ENCODE results near the gene GLUD1.
"Not testable (repeated sequence)": the region's sequence is repeated elsewhere in the genome, so short reads cannot be mapped to it uniquely, and the experiment has no call there.

GRCh38 chr10:87025285-87025958, 69.2 kb downstream of the GLUD1 start:
- not testable (repeated sequence) for TF ChIP-seq ZFP30 (CRISPR knock-in tag; IDR thresholded peaks at IDR 0.05); PPARA (CRISPR knock-in tag; IDR thresholded peaks at IDR 0.05; ENCODE audit: borderline replicate concordance); GLIS3 (CRISPR knock-in tag; IDR thresholded peaks at IDR 0.05); PATZ1 (CRISPR knock-in tag; IDR thresholded peaks at IDR 0.05; ENCODE audit: borderline replicate concordance)
- TF ChIP-seq, protein P1, sequence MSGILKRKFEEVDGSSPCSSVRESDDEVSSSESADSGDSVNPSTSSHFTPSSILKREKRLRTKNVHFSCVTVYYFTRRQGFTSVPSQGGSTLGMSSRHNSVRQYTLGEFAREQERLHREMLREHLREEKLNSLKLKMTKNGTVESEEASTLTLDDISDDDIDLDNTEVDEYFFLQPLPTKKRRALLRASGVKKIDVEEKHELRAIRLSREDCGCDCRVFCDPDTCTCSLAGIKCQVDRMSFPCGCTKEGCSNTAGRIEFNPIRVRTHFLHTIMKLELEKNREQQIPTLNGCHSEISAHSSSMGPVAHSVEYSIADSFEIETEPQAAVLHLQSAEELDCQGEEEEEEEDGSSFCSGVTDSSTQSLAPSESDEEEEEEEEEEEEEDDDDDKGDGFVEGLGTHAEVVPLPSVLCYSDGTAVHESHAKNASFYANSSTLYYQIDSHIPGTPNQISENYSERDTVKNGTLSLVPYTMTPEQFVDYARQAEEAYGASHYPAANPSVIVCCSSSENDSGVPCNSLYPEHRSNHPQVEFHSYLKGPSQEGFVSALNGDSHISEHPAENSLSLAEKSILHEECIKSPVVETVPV (CRISPR knock-in tag; IDR thresholded peaks at IDR 0.05): not testable (repeated sequence)

All from SK-N-SH treated with all-trans-retinoic acid at 6 μM for 48 hours (cell line).